HEK293 (cell line): Measurements from ENCODE around the gene STAT5B.

Experiments
- CTCF ChIA-PET: fragments of 350-600 bp; formaldehyde crosslinking; extraction: SDS; loops from one replicate; lab custom pipeline; 2021; ENCODE audit warnings: antibody characterized with exemption; lab: Yijun Ruan, JAX
- POLR2A ChIA-PET: fragments of 300-600 bp; formaldehyde crosslinking; extraction: SDS; loops from one replicate; lab custom pipeline; 2020; ENCODE audit warnings: antibody characterized with exemption, inconsistent platforms; lab: Yijun Ruan, JAX
- H3K27ac ChIP-seq: fragments of 200-500 bp; sonication (Bioruptor generic); 2 replicates; pipeline ENCODE4 v1.5.1; 2014; ENCODE audit warnings: low read depth, low read length, control low read depth, inconsistent platforms; ENCODE audit errors: extremely low read depth
- H3K36me3 ChIP-seq, 2 experiments: fragments of 200-500 bp in 1 of 2; sonication (Bioruptor generic) in 1 of 2; 1 replicate in 1 of 2; 2 replicates in 1 of 2; pipeline ENCODE4 v1.5.1; 2014 to 2017; ENCODE audit warnings: inconsistent platforms in 2 of 2, low read length in 2 of 2; ENCODE audit not compliant: control insufficient read depth in 2 of 2, insufficient read depth in 1 of 2
- H3K4me1 ChIP-seq: fragments of 200-500 bp; sonication (Bioruptor generic); 2 replicates; pipeline ENCODE4 v1.5.1; 2014; ENCODE audit warnings: mild to moderate bottlenecking, low read length, inconsistent platforms; ENCODE audit not compliant: control insufficient read depth, insufficient read depth
- H3K4me3 ChIP-seq: 2 replicates; pipeline ENCODE4 v1.5.1; 2011; ENCODE audit warnings: low read depth, mild to moderate bottlenecking, control low read depth, low read length, moderate library complexity
- H3K9me3 ChIP-seq: fragments of 200-500 bp; sonication (Bioruptor generic); 2 replicates; pipeline ENCODE4 v1.5.1; 2014; ENCODE audit warnings: low read depth, low read length, inconsistent platforms; ENCODE audit not compliant: control insufficient read depth, insufficient read depth
- CTCF ChIP-seq: fragments of 450-650 bp; formaldehyde crosslinking; IDR thresholded peaks from 2 replicates; pipeline ENCODE4 v1.5.1; 2016; ENCODE audit warnings: missing biosample characterization, missing genetic modification characterization
- GLIS1 ChIP-seq: fragments of 450-650 bp; formaldehyde crosslinking; IDR thresholded peaks from 2 replicates; pipeline ENCODE4 v1.5.1; 2016; ENCODE audit warnings: missing biosample characterization, missing genetic modification characterization
- GLIS2 ChIP-seq: fragments of 450-650 bp; formaldehyde crosslinking; IDR thresholded peaks from 2 replicates; pipeline ENCODE4 v1.5.1; 2016; ENCODE audit warnings: missing biosample characterization, missing genetic modification characterization
- KLF1 ChIP-seq: fragments of 450-650 bp; formaldehyde crosslinking; IDR thresholded peaks from 2 replicates; pipeline ENCODE4 v1.5.1; 2016; ENCODE audit warnings: missing biosample characterization, missing genetic modification characterization
- KLF10 ChIP-seq: fragments of 450-650 bp; IDR thresholded peaks from 2 replicates; pipeline ENCODE4 v1.5.1; 2018; ENCODE audit warnings: missing biosample characterization, mild to moderate bottlenecking, missing genetic modification characterization
- KLF9 ChIP-seq: fragments of 450-650 bp; formaldehyde crosslinking; IDR thresholded peaks from 2 replicates; pipeline ENCODE4 v1.5.1; 2016; ENCODE audit warnings: missing biosample characterization, missing genetic modification characterization, low read depth
- PATZ1 ChIP-seq: fragments of 450-650 bp; formaldehyde crosslinking; IDR thresholded peaks from 2 replicates; pipeline ENCODE4 v1.5.1; 2016; ENCODE audit warnings: missing biosample characterization, missing genetic modification characterization
- PRDM10 ChIP-seq: fragments of 450-650 bp; formaldehyde crosslinking; IDR thresholded peaks from 2 replicates; pipeline ENCODE4 v1.5.1; 2016; ENCODE audit warnings: missing biosample characterization, missing genetic modification characterization
- PRDM4 ChIP-seq: fragments of 450-650 bp; formaldehyde crosslinking; IDR thresholded peaks from 2 replicates; pipeline ENCODE4 v1.5.1; 2017; ENCODE audit warnings: missing biosample characterization, missing genetic modification characterization
- SP2 ChIP-seq: fragments of 450-650 bp; formaldehyde crosslinking; IDR thresholded peaks from 2 replicates; pipeline ENCODE4 v1.5.1; 2016; ENCODE audit warnings: missing biosample characterization, missing genetic modification characterization
- SP3 ChIP-seq: fragments of 450-650 bp; formaldehyde crosslinking; IDR thresholded peaks from 2 replicates; pipeline ENCODE4 v1.5.1; 2016; ENCODE audit warnings: missing biosample characterization, missing genetic modification characterization
- ZFHX2 ChIP-seq: fragments of 450-650 bp; formaldehyde crosslinking; conservative IDR thresholded peaks from 2 replicates; pipeline ENCODE4 v1.5.1; 2016; ENCODE audit warnings: missing biosample characterization, missing genetic modification characterization
- ZNF146 ChIP-seq: fragments of 450-650 bp; formaldehyde crosslinking; IDR thresholded peaks from 2 replicates; pipeline ENCODE4 v1.5.1; 2016; ENCODE audit warnings: missing biosample characterization, missing genetic modification characterization
- ZNF2 ChIP-seq: fragments of 450-650 bp; formaldehyde crosslinking; IDR thresholded peaks from 2 replicates; pipeline ENCODE4 v1.5.1; 2016; ENCODE audit warnings: missing biosample characterization, missing genetic modification characterization
- ZNF449 ChIP-seq: fragments of 450-650 bp; formaldehyde crosslinking; IDR thresholded peaks from 2 replicates; pipeline ENCODE4 v1.5.1; 2017; ENCODE audit warnings: missing biosample characterization, mild to moderate bottlenecking, missing genetic modification characterization, moderate library complexity
- ZNF48 ChIP-seq: fragments of 450-650 bp; formaldehyde crosslinking; IDR thresholded peaks from 2 replicates; pipeline ENCODE4 v1.5.1; 2016; ENCODE audit warnings: missing biosample characterization, missing genetic modification characterization
- ZNF654 ChIP-seq: fragments of 450-650 bp; formaldehyde crosslinking; IDR thresholded peaks from 2 replicates; pipeline ENCODE4 v1.5.1; 2016; ENCODE audit warnings: low read depth, missing biosample characterization, missing genetic modification characterization
- ZNF660 ChIP-seq: fragments of 450-650 bp; IDR thresholded peaks from 2 replicates; pipeline ENCODE4 v1.5.1; 2018; ENCODE audit warnings: missing biosample characterization, mild to moderate bottlenecking, missing genetic modification characterization
- ZNF692 ChIP-seq: fragments of 450-650 bp; formaldehyde crosslinking; IDR thresholded peaks from 2 replicates; pipeline ENCODE4 v1.5.1; 2016; ENCODE audit warnings: missing biosample characterization, missing genetic modification characterization
- ZNF777 ChIP-seq: fragments of 450-650 bp; formaldehyde crosslinking; IDR thresholded peaks from 2 replicates; pipeline ENCODE4 v1.5.1; 2017; ENCODE audit warnings: missing biosample characterization, missing genetic modification characterization, borderline replicate concordance
- ZNF785 ChIP-seq: fragments of 450-650 bp; formaldehyde crosslinking; IDR thresholded peaks from 2 replicates; pipeline ENCODE4 v1.5.1; 2016; ENCODE audit warnings: missing biosample characterization, missing genetic modification characterization

Gene STAT5B

GRCh38 chr17:42180922-42181850, 95.0 kb downstream of the STAT5B start, which contains the start of gene KCNH4:
Gene KCNH4 (minus strand): TSS chr17:42181142. CDS start chr17:42180945, 197 bp downstream.
- H3K36me3 ChIP-seq = no peaks in the 10 kb centered on the region
- ChIA-PET POLR2A (interaction anchor here (0.5 to 1.2 kb wide), 4 partner anchors 13 to 63 kb away, joined by 3 to 22 read pairs (median 4); partner anchors contain the start of gene GHDC), CTCF (interaction anchor here (0.6 to 1.9 kb wide), 18 partner anchors 9 to 359 kb away, joined by 3 to 8 read pairs (median 4); partner anchors contain the start of gene GHDC)
- no peak within 1 kb of the TSS for H3K27ac ChIP-seq
- no peaks in the 10 kb centered on the region for H3K9me3 ChIP-seq
- no peaks in the 10 kb centered on the region for H3K4me1 ChIP-seq
- peak within 1 kb of the TSS; percentile 28 for H3K4me3 ChIP-seq
- TF ChIP-seq SP2 = peak; percentile 77
- TF ChIP-seq ZNF146 (tag by site-specific recombination) = no peak
- peak; percentile 31; the same call in 1 of the 2 replicates for TF ChIP-seq ZNF777 (tag by site-specific recombination)
- TF ChIP-seq ZNF654 (tag by site-specific recombination) = peak; percentile 52
- TF ChIP-seq PRDM10 = peak; percentile 18; the same call in 1 of the 2 replicates
- peak; percentile 94 for TF ChIP-seq SP3 (tag by site-specific recombination)
- peak; percentile 26; the same call in 1 of the 2 replicates for TF ChIP-seq CTCF (tag by site-specific recombination)
- 0 out of 2 replicates have a peak, but pooled peaks have one; percentile 18 for TF ChIP-seq ZNF692 (tag by site-specific recombination)
- TF ChIP-seq ZNF660 (tag by site-specific recombination) = peak; percentile 68
- 0 out of 2 replicates have a peak, but pooled peaks have one; percentile 6 for TF ChIP-seq KLF10
- peak; percentile 24; the same call in 1 of the 2 replicates for TF ChIP-seq GLIS1
- TF ChIP-seq ZNF48 = no peak
- TF ChIP-seq PRDM4 (tag by site-specific recombination) = peak; percentile 85
- peak; percentile 70; the same call in 1 of the 2 replicates for TF ChIP-seq ZNF2 (tag by site-specific recombination)
- no peak for TF ChIP-seq ZNF449 (tag by site-specific recombination)
- TF ChIP-seq KLF9 (tag by site-specific recombination) = peak; percentile 98
- peak; percentile 75; the same call in 1 of the 2 replicates for TF ChIP-seq ZNF785
- peak; percentile 74 for TF ChIP-seq ZFHX2
- TF ChIP-seq KLF1 (tag by site-specific recombination) = peak; percentile 96
- peak; percentile 54 for TF ChIP-seq GLIS2 (tag by site-specific recombination)
- peak; percentile 60 for TF ChIP-seq PATZ1
